Cardiac fibroblast (primary cell): ENCODE data around the gene PRPS1.

Experiments
- DNase-seq, 2 donors: peaks; one replicate each; pipeline versions ENCODE4 v3.0.0 to v3.0.0-alpha.2; 2010; ENCODE audit warnings: low read depth in 2 of 2
- H3K4me3 ChIP-seq, 2 donors: replicated peaks in 1 of 2; 1 replicate in 1 of 2; 2 replicates in 1 of 2; pipeline ENCODE4 v1.5.1; 2011; ENCODE audit warnings: low read depth in 2 of 2, low read length in 2 of 2, mild to moderate bottlenecking in 2 of 2, moderate library complexity in 1 of 2
- TF ChIP-seq, protein P1 (sequence below): IDR thresholded peaks from one replicate; pipeline ENCODE4 v1.5.1; 2011; ENCODE audit warnings: low read depth, mild to moderate bottlenecking, low read length, inconsistent platforms

The PRPS1 gene

DNA sequence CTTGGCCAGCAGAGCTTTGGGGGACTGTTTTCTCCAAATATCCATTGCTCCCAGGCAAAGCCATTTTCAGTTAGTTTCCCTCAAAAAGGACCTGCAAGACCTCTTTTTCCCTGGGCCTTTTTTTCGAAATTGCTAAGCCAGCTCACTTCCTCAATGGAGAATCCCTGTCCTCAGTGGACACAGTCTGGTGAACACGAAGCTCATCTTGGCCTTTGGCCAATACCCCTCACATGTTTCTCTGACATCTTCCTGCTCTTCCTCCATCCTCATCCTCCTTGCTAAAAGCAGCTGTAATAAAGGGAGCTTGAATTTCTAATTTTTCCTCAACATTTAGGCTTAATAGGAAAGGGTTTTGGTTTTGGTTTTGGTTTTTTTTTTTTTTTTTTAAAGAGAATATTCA is 17.6 kb upstream of the PRPS1 start:
- H3K4me3 ChIP-seq, result no peak overlapping the region
- DNase-seq, result no peak
- TF ChIP-seq, protein P1, sequence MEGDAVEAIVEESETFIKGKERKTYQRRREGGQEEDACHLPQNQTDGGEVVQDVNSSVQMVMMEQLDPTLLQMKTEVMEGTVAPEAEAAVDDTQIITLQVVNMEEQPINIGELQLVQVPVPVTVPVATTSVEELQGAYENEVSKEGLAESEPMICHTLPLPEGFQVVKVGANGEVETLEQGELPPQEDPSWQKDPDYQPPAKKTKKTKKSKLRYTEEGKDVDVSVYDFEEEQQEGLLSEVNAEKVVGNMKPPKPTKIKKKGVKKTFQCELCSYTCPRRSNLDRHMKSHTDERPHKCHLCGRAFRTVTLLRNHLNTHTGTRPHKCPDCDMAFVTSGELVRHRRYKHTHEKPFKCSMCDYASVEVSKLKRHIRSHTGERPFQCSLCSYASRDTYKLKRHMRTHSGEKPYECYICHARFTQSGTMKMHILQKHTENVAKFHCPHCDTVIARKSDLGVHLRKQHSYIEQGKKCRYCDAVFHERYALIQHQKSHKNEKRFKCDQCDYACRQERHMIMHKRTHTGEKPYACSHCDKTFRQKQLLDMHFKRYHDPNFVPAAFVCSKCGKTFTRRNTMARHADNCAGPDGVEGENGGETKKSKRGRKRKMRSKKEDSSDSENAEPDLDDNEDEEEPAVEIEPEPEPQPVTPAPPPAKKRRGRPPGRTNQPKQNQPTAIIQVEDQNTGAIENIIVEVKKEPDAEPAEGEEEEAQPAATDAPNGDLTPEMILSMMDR, result no peak

DNA sequence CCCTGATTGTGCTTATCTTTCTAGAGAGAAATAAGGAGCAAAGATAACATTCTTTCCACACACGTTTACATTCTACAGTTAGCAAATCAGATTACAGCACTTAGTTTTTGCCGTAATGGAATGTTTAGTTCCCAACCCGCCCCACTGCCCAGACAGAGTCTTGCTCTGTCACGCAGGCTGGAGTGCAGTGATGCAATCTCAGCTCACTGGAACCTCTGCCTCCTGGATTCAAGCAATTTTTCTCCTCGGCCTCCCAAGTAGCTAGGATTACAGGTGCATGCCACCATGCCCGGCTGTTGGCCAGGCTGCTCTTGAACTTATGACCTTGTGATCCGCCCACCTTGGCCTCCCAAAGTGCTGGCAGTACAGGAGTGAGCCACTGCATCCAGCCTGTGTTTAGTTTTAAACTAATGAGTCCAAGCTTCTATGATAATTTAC is 8.4 kb upstream of the PRPS1 start:
- TF ChIP-seq, protein P1, result no peak
- DNase-seq, result peak; percentile 20 to 25
- no peak overlapping the region for H3K4me3 ChIP-seq

DNA sequence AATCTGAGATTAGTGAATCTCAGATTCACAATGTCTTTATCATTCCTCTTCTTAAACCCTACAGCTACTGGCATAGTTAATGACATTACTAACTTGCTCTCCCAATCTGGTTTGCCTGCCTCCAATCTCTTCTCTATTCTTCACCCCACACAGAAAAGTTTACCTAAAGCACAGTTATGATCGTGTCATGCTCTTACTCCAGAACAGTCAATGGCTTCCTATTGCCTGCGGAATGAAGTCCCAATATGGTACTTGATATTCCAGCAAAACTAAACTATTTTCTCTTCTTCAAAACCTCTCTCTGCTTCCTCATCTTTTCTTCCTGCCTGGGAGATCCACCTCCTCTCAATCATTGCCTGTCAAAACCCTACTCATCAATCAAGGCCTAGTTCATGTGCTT is 3.4 kb upstream of the PRPS1 start:
- H3K4me3 ChIP-seq, result no peak overlapping the region
- DNase-seq, result no peak
- TF ChIP-seq, protein P1, result no peak

DNA sequence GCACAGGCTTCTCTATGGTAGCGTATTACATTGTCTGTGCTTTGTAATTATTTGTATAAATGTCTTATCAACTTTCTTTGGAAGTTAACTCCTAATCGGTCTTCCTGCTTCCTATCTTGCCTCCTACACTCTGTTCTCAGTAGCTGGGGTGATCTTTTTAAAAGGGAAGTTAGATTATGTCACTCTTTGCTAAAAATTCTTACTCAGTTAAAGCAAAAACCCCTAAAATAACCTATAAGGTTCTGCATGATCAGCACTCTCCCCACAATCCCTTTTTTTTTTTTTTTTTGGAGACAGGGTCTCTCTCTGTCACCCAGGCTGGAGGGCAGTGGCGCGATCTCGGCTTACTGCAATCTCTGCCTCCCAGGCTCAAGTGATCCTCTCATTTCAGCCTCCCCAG is 2.6 kb upstream of the PRPS1 start:
- TF ChIP-seq, protein P1, result no peak
- no peak overlapping the region for H3K4me3 ChIP-seq
- no peak for DNase-seq

DNA sequence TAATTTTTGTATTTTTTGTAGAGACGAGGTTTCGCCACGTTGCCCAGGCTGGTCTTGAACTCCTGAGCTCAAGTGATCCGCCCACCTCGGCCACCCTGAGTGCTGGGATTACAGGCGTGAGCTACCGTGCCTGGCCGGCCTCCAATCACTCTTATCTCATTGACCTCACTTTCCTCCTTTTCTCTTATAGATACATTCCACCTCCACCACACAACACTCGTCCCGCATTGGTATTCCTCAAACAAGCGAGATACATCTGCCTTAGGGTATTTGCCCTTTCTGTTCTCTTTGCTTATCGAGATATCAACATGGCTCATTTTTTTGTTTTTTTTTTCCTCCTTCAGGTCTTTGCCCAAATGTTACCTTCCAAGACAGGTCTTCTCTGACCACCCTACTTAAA is 1.8 kb upstream of the PRPS1 start:
- H3K4me3 ChIP-seq, result no peak overlapping the region
- DNase-seq, result no peak
- TF ChIP-seq, protein P1, result no peak

DNA sequence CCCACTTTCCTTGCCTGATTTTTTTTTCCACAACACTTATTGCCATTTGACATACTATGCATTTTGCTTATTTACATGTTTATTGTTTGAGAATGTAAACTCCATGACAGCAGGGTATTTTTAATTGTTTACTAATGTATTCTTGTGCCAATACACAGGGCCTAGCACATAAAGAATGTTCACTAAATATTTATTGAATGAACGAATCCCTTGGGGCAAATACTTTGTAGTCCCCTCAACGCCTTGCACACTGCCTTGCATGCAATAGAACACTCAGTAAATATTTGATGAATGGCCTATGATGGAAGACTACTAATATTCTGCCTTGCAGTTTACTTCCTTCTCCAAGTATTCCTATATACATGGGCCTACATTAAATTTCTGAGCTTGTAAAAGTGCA is 1.4 kb upstream of the PRPS1 start:
- TF ChIP-seq, protein P1, result no peak
- DNase-seq, result no peak
- H3K4me3 ChIP-seq, result no peak overlapping the region
